Ishikawa (cell line): ENCODE measurements around the gene MCF2L.

Experiments
- CEBPB ChIP-seq: IDR thresholded peaks from 2 replicates; pipeline ENCODE4 v1.6.1; 2012
- CREB1 ChIP-seq: IDR thresholded peaks from 2 replicates; pipeline ENCODE4 v1.6.1; 2012; ENCODE audit warnings: low read depth
- EGR1 ChIP-seq: IDR thresholded peaks from 2 replicates; pipeline ENCODE4 v1.6.1; 2012
- EP300 ChIP-seq: IDR thresholded peaks from 2 replicates; pipeline ENCODE4 v1.6.1; 2012; ENCODE audit warnings: borderline replicate concordance
- FOXM1 ChIP-seq: IDR thresholded peaks from 2 replicates; pipeline ENCODE4 v1.6.1; 2012; ENCODE audit warnings: low read depth, borderline replicate concordance
- MAX ChIP-seq: IDR thresholded peaks from 2 replicates; pipeline ENCODE4 v1.6.1; 2012
- NFIC ChIP-seq: IDR thresholded peaks from 2 replicates; pipeline ENCODE4 v1.6.1; 2012
- RAD21 ChIP-seq: IDR thresholded peaks from 2 replicates; pipeline ENCODE4 v1.6.1; 2012; ENCODE audit warnings: low read depth
- REST ChIP-seq: IDR thresholded peaks from 2 replicates; pipeline ENCODE4 v1.6.1; 2012; ENCODE audit warnings: low read depth, mild to moderate bottlenecking
- TAF1 ChIP-seq: IDR thresholded peaks from 2 replicates; pipeline ENCODE4 v1.6.1; 2012; ENCODE audit warnings: low read depth, mild to moderate bottlenecking
- TCF12 ChIP-seq: IDR thresholded peaks from 2 replicates; pipeline ENCODE4 v1.6.1; 2012; ENCODE audit warnings: low read depth
- TEAD4 ChIP-seq: IDR thresholded peaks from 2 replicates; pipeline ENCODE4 v1.6.1; 2012
- USF1 ChIP-seq: IDR thresholded peaks from 2 replicates; pipeline ENCODE4 v1.6.1; 2012
- YY1 ChIP-seq: IDR thresholded peaks from 2 replicates; pipeline ENCODE4 v1.6.1; 2012; ENCODE audit warnings: low read depth
- ZBTB7A ChIP-seq: IDR thresholded peaks from 2 replicates; pipeline ENCODE4 v1.6.1; 2012; ENCODE audit warnings: low read depth

MCF2L gene

GRCh38 chr13:113093580-113094409 lies 124.8 kb downstream of the MCF2L start:
- TF ChIP-seq RAD21: no peak
- no peak for TF ChIP-seq NFIC
- no peak for TF ChIP-seq TAF1

GRCh38 chr13:113094410-113094800 lies 125.4 kb downstream of the MCF2L start:
- TF ChIP-seq EGR1: no peak
- TF ChIP-seq MAX: no peak
- TF ChIP-seq EP300: no peak
- no peak for TF ChIP-seq YY1

GRCh38 chr13:113095146-113096051 lies 126.4 kb downstream of the MCF2L start:
- TF ChIP-seq EP300 (no peak), TEAD4 (no peak), USF1 (no peak), EGR1 (no peak), TAF1 (no peak), YY1 (no peak)

GRCh38 chr13:113096052-113096744 lies 127.2 kb downstream of the MCF2L start:
- TF ChIP-seq EP300 (no peak), EGR1 (no peak), TAF1 (no peak), TCF12 (no peak), MAX (no peak), CEBPB (no peak), RAD21 (no peak), CREB1 (no peak), TEAD4 (no peak), REST (no peak), ZBTB7A (no peak), FOXM1 (no peak)

- TF ChIP-seq CREB1 (no peak), NFIC (no peak), YY1 (no peak), ZBTB7A (no peak), FOXM1 (no peak), REST (no peak), USF1 (no peak)
Observed at GRCh38 chr13:113096745-113097305, 127.8 kb downstream of the MCF2L start.
